NCI-H1048 (cell line): ENCODE results near the gene RIPK4.

ENCODE experiments used
- DNase-seq: peaks from one replicate; lab custom pipeline; 2025; lab: John Stamatoyannopoulos, UW

Gene RIPK4

DNA sequence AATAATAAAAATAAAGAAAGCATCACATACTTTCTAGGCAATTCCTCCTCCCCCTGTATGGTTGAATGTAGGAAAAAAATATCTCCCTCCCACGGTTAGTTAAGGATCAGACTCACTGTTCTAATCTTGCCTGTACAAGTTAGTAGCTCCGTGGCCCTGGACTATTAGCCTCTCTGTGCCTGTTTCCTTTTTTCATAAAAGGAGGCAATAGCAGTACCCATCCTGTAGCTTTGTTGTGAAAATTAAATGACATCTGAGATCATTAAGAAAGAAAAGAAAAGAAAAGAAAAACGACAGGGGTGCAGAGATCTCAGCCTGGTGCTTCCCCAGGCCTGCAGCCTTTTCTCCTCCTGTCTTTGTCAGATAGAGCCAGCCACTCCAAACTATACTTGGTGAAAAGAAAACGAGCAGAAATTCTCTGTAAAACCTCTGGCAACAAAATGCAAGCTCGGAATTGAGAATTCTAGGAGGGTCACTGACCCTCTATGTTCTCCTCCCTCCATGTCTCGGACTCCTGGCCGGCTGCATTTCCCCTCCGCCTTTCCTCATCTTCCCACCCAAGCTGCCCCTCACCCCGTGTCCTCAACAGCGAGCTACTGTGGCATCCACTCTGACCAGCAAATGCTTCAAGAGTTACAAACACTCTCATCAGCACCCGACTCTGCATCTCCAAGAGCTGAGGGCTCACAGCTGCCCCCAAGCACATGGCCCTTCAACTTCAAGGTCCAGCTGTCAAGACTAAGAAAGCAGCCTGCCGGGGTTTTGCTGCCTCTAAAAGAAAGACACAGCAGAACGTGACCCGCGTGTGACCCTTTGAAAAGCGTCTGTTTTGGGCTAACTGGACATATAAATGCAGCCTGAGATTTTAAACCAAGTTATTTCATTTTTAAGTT lies 13.6 kb downstream of the RIPK4 start:
- DNase-seq: no peak

- DNase-seq: no peak
Observed at GRCh38 chr21:41752231-41752681, 14.6 kb downstream of the RIPK4 start.

DNA sequence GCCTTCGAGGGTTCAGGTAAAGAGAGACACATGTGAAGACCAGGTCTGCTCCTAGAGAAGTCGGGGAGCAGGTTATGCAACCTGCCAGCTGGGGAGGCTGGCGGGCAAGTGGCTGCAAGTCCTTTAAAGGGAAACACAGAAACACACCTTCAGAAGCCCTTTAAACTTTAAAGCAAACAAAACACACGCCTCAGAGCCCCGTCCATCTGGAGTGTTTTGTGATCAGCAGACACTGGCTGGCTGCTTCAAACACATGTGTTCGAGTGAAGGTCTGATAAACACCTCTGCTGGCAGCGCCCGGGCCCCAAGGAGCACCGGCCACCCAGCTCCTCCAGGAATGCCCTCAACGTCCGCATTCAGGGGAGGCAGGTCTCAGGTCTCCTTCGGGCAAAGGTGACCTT lies 15.2 kb downstream of the RIPK4 start:
- DNase-seq: no peak

DNA sequence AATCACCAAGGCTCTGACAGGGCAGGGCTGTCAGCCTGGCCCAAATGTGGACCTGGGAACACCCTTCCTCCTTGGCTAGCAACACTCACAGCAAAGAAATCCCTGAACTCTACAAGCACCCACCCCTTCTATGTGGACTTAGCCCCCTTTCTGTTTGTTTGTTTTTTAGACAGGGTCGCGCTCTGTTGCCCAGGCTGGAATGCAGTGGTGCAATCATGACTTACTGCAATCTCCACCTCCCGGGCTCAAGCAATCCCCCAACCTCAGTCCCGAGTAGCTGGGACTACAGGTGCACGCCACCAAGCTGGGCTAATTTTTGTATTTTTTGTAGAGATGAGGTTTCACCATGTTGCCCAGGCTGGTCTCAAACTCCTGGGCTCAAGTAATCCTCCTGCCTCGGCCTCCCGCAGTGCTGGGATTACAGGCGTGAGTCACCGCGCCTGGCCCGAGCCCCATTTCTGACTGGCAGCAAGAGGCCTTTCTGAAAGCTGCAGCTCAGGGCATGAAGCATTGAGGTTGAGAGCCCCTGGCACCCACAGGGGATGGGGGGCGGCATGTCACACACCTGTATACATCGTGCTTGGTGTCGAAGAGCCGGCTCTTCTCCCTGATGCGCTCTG lies 16.2 kb downstream of the RIPK4 start:
- no peak for DNase-seq

DNA sequence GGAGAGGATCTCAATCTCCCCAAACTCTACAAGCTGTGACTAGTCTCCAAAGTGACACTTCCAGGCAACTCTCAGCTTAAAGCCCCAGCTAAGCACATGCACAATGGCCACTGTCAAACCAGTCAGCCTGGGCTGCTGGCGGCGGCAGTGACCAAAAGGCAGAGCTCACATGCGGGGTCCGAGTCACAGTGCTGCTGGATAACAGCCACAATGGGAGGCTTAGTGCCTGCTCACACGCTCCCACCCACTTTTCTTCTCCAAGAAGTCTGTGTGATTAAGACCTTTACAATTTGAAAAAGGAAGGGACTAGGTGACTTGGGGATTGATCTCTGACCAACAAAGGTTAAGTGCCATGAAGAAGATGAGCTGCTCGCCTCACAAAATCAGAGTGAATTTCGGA lies 16.8 kb downstream of the RIPK4 start:
- DNase-seq: no peak

DNA sequence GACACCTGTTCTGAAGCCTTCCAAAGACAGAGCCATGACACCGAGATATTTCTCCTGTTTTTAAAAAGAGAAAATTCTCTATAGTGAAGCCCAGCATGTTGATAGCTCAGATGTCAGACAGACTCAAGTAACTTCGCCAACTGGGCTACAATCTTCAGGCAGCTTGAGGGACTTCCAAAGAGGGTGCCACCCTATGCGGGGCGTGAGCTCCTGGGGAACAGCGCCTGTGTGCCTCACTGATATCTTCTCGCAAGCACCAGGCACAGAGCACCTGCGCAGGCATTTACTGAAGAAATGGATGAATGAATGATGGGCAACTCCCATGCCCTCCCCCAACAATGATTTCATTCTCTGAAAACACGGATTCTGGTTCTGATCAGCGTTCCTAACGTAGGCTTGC lies 17.6 kb downstream of the RIPK4 start:
- no peak for DNase-seq

DNA sequence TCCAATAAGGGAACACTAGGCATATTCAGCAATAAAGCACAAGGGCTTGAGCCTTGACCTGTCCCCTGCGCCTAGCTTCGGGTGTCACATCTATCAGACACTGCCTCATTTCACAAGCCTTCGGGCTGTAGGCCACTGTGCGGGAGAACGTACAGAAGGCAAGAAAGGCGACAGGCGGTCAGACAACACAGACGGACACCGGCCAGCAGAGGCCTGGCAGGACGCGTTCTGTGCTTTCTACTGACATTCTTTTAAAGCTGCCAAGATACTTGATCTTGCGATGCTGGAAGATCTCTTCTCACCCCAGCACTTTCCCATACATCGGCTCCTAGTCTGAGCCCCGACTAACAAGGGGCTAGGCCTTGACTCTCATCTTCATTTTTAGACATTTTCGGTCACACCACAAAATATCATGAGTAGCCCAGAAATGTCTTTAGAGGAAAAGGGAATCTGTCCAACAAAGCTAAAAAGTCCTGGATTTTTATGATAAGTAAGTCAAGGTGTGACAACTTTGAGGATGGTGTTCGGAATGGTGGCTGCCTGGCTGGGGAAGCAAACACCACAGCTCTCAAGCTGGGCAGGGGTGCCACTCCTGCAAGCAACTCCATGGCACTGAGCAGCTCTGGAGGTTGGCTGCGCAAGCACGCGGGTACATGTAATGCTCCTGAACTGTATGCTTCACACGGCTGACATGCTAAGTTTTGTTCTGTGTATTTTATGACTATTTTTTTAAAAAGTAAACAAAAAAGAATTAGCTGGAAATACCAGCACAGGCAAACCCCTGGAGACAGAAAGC lies 18.7 kb downstream of the RIPK4 start:
- no peak for DNase-seq

GRCh38 chr21:41746744-41747006 lies 20.2 kb downstream of the RIPK4 start:
- no peak for DNase-seq

DNA sequence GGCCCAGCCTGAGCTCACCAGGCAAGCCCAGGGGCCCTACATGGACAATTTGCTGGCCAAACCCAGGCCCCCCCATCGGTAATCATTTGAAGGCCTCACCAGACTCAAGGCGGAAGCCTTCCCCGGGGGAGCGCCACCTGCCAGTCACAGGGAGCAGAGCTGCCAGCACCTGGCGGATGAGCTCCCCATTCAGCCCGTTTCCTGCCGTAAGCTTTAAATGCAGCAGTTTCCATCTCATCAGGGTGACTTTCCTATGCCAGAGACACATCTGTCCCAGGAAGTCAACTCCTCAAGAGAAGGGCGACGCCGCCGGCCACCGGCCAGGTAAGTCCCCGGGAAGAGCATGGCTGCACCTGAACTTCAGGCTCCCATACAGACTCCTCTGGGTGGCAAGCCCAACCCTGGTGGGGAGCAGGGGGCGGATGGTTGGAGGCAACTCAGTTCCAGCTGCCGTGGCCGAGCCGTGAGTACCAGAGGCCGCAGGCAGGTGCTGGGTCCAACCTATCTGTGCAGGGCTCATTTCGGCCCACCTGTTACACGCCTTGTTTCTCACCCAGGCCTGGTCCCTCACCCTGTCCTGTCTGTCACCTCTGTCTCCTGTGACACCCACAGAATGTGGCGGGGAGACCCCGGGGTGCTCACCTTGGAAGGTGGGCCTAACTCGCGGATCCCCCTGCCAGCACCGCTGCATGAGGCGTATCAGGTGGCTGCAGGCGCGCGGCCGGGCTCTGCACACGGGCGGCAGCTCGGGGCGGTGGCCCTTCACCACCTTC lies 20.7 kb downstream of the RIPK4 start:
- no peak for DNase-seq

DNA sequence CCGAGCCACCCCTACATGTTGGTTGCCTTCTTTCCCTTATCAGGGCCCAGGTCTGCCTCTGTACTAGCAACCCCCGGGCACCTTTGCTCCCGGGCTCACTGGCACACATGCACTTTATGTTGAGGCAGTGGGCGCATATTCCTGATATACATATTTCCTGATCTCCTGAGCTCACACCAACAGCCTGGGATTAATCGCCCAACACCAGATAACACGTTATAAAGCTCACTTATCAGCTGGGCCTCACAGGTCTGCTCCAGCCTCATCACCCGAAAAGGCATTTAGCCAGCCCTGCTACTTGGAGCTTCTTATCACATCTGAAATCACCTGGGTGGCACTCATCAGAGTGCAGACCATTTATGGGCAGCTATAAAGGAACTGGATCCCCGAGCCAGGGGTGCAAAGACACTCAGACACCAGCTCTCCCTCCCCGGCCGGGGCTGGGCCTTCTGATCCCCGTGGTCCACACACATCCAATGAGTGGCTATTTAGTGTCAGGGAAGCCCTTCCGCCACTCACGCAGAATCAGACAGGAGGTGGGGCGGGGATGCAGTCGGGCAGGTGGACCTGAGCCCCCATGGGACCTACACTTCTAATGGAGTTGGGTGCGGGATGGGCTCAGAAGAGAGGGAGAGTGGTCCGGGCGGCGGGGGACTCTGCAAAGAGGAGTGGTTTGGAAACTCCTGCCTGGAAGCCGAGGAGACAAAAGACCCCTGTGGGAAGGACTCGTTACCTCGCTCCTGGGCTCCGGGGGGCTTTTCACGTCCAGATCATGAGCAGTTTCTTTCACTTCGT lies 21.6 kb downstream of the RIPK4 start:
- no peak for DNase-seq

GRCh38 chr21:41744028-41744930 lies 22.6 kb downstream of the RIPK4 start:
- DNase-seq: no peak

DNA sequence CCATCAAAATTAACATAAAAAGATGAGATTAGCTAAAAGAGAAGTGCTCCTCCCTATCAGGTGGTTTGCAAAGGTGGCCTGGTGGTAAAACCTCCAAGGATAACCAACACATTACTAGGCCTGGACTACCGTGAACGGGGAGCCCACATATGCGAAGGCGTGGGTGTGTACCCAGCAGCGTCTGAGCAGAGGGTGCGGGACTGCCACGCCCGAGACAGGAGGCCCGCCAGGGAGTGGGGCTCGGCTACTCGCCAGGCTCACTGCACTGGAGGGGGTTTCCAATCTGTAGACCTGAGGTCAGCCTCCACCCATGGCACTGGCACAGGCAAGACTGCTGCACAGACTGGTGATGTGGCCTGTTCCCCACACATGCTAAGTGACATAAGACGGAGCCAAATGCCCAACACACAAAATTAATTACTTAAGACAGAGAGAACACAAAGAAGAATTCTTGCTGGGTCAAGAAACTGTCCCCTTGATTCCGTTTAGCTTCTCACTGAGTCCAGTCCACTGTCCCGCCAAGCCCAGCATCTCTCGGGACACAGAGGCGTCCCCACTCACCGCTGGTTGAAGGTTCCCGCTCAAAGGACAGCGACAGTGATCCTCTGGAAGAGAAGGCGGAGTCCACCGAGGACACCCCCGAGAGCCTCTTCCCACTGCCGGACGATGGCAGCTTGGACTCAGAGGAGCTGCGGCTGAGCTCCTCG lies 23.4 kb downstream of the RIPK4 start:
- no peak for DNase-seq

DNA sequence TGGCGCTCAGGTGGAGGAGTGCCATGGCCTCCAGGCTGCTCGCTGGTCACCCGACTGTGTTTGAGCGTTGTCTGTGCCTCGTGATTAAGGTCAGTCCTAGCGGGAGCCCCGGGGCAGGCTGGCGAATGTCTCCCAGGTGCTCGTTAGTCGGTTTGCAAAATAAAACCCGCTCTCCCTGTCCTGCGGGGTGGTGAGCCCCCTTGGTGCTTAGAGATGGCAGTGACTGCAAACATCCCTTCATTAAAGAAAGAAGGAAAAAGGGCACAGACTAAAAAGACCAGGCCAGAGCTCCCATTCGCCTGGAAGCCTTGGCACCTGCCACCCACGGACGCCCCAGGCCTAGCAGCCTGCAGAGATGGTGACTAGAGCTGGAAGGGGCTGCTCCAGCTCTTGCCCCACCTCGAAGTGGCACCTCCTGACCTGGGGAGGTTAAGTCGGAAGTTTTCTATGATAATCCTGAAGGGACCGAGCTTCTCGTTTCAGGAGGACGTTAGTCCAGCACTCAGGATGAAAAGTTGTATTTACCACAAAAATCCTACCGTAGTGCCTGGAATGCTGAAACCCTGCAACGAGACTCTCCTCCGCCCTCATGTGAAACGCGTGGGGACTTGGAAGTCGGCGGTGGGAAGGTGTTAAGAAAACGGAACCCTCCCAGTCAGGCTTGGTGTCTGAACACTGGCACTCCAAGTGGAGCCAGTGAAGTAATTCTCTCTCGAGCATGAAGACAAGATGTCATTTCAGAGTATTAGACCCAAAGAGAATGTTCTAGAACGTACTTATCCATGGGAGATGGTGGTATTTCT lies 24.6 kb downstream of the RIPK4 start:
- DNase-seq: no peak

DNA sequence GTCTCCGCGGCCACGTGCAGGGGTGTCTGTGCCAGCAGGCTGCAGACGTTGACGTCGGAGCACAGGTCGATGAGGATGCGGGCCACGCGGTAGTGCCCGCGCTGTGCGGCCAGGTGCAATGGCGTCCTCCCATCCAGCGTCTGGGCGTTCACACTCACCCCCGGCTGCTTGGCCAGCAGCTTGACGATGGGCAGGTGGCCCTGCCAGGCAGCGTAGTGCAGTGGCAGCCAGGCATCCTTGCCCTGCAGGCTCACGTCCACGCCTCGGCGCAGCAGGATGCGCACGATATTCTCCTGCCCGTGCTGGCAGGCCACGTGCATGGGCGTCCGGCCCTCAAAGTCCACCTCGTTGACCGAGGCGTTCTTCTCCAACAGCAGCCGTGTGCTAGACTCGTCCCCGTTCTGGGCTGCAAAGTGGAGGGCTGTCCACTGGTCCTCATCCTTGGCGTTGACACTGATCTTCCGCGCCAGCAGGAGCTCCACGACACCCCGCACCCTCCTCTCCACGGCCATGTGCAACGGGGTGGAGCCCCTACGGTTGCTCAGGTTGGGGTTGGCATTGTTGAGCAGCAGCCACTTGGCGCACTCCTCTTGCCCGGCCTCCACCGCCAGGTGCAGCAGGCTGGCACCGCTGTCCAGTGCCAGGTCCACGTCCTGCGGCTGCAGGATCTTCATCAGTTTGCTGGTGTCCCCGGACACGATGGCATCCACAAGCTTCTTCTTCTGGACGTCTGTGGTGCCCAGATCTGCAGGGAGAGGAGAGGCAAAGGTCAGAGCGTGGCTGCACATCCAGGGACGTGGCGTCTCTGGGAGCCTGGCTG lies 25.4 kb downstream of the RIPK4 start:
- DNase-seq: no peak

GRCh38 chr21:41740604-41741252 lies 26.1 kb downstream of the RIPK4 start:
- no peak for DNase-seq

- DNase-seq: no peak
Observed at GRCh38 chr21:41739936-41740335, 26.9 kb downstream of the RIPK4 start.

DNA sequence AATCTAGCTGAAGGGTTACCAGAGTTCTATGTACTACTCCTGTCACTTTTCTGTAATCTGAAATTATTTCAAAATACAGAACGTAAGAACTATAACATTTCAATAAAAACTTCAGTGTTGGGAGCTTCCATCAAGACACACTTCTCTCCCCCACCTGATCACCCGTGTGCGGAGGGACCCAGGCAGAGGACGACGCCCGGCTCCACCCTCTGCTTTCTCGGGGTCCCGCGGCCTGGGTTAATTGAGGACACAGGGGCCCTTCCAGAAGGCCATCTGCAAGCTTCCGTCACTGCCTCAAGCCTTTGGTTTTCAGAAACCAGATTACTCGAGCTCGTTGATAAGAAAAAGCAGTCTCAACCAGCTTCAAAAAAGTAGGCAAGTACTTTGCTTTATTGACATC lies 27.8 kb downstream of the RIPK4 start:
- no peak for DNase-seq
